ENCODE results near the gene ATM. TPM values are rescaled to one million over a fixed set of nuclear protein-coding genes. Genes with fewer than 3 reads are reported as not detected.

Gene ATM
- total RNA-seq, 6 experiments from 2014 or later, result 42.0 to 50.5 (median 47.3) TPM

- no peaks in the 10 kb centered on the region for H3K9me3 Mint-ChIP-seq
- DNase-seq, result no peak
- peaks cover 26% of the 10 kb centered on the region for H3K4me1 Mint-ChIP-seq (ENCODE audit: low read depth)
- peak overlapping the region; percentile 82 for H3K27ac Mint-ChIP-seq
- peak overlapping the region; percentile 39; the same call in 1 of the 2 replicates for H3K4me3 Mint-ChIP-seq
- no peak for TF ChIP-seq CTCF (IDR thresholded peaks at IDR 0.05)
- H3K36me3 Mint-ChIP-seq (ENCODE audit: low read depth), result peaks cover 33% of the 10 kb centered on the region
- H3K27me3 Mint-ChIP-seq (ENCODE audit: insufficient read depth), result no peaks in the 10 kb centered on the region
Observed at GRCh38 chr11:108228251-108228650, 5.4 kb downstream of the ATM start.

DNA sequence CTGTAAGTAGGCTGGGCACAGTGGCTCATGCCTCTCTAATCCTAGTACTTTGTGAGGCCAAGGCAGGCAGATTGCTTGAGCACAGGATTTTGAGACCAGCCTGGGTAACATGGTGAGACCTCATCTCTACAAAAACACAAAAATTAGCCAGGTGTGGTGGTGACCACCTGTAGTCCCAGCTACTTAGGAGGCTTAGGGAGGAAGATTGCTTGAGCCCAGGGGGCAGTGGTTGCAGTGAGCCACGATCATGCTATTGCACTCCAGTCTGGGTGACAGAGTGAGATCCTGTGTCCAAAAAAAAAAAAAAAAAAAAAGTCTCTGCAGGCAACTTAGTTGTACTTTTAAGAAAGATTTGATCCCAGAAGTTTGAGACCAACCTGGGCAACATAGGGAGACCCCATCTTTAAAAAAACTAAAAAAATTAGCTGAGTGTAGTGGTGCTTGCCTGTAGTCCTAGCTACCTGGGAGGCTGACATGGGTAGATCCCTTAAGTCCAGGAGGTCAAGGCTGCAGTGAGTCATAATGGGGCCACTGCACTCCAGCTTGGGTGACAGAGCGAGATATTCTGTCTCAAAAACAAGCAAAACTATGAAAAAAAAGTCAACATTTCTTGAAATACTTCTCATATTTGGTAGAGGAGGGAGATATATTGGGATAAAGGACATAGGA is 10.5 kb downstream of the ATM start:
- no peak for TF ChIP-seq CTCF (IDR thresholded peaks at IDR 0.05)
- H3K4me3 Mint-ChIP-seq, result no peak overlapping the region
- no peak for DNase-seq
- H3K27me3 Mint-ChIP-seq (ENCODE audit: insufficient read depth), result no peaks in the 10 kb centered on the region
- H3K27ac Mint-ChIP-seq, result no peak overlapping the region
- peaks cover 34% of the 10 kb centered on the region for H3K4me1 Mint-ChIP-seq (ENCODE audit: low read depth)
- H3K36me3 Mint-ChIP-seq (ENCODE audit: low read depth), result peaks cover 42% of the 10 kb centered on the region
- no peaks in the 10 kb centered on the region for H3K9me3 Mint-ChIP-seq

GRCh38 chr11:108235192-108235591 is 12.3 kb downstream of the ATM start:
- Mint-ChIP-seq H3K36me3 (ENCODE audit: low read depth) (peaks cover 36% of the 10 kb centered on the region), H3K4me1 (ENCODE audit: low read depth) (peaks cover 27% of the 10 kb centered on the region), H3K27ac (no peak overlapping the region), H3K9me3 (no peaks in the 10 kb centered on the region), H3K4me3 (no peak overlapping the region), H3K27me3 (ENCODE audit: insufficient read depth) (no peaks in the 10 kb centered on the region)
- no peak for DNase-seq
- no peak for TF ChIP-seq CTCF (IDR thresholded peaks at IDR 0.05)

DNA sequence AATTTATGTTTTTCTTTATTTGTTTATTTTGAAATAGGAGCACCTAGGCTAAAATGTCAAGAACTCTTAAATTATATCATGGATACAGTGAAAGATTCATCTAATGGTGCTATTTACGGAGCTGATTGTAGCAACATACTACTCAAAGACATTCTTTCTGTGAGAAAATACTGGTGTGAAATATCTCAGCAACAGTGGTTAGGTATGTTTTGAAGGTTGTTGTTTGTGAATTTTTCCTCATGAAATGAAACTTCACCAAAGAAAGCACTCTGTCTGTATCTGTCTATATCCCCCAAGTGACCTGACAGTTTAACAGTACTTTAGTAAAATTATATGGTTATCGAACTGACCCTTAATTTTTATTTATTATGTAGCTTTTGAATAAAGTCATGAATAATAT is 12.8 kb downstream of the ATM start:
- H3K36me3 Mint-ChIP-seq (ENCODE audit: low read depth), result peaks cover 36% of the 10 kb centered on the region
- no peak for DNase-seq
- H3K4me1 Mint-ChIP-seq (ENCODE audit: low read depth), result peaks cover 27% of the 10 kb centered on the region
- H3K9me3 Mint-ChIP-seq, result no peaks in the 10 kb centered on the region
- no peak for TF ChIP-seq CTCF (IDR thresholded peaks at IDR 0.05)
- no peak overlapping the region; the same call in 1 of the 2 replicates for H3K4me3 Mint-ChIP-seq
- peak overlapping the region; percentile 76; the same call in 1 of the 2 replicates for H3K27ac Mint-ChIP-seq
- H3K27me3 Mint-ChIP-seq (ENCODE audit: insufficient read depth), result no peaks in the 10 kb centered on the region

GRCh38 chr11:108237058-108237481 is 14.2 kb downstream of the ATM start:
- Mint-ChIP-seq H3K9me3 (no peaks in the 10 kb centered on the region), H3K27me3 (ENCODE audit: insufficient read depth) (no peaks in the 10 kb centered on the region), H3K36me3 (ENCODE audit: low read depth) (peaks cover 31% of the 10 kb centered on the region), H3K4me1 (ENCODE audit: low read depth) (peaks cover 27% of the 10 kb centered on the region), H3K27ac (peak overlapping the region; percentile 76), H3K4me3 (no peak overlapping the region)
- DNase-seq, result no peak
- TF ChIP-seq CTCF (IDR thresholded peaks at IDR 0.05), result no peak
